Measurements from ENCODE around the gene BTG1.

DNA sequence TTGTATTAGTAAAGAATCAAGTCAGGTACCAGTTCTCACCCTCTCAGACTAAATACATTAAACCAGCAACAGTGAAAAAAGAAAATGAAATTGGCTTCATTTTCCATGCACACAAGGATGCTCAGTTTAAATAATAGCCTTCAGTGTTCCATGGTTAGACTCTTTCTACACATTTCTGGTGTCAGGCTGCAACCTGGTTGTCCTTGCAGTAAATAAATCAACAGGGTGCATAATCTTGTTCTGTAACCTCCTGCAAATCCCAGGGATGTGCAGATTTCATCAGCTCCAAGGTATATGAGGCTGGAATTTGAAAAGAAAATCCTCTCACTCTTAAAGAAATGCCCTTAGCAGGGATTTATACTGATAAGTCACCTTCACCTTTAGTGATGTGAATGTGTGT is 46.7 kb upstream of the BTG1 start:
- TF ChIP-seq, protein P1, sequence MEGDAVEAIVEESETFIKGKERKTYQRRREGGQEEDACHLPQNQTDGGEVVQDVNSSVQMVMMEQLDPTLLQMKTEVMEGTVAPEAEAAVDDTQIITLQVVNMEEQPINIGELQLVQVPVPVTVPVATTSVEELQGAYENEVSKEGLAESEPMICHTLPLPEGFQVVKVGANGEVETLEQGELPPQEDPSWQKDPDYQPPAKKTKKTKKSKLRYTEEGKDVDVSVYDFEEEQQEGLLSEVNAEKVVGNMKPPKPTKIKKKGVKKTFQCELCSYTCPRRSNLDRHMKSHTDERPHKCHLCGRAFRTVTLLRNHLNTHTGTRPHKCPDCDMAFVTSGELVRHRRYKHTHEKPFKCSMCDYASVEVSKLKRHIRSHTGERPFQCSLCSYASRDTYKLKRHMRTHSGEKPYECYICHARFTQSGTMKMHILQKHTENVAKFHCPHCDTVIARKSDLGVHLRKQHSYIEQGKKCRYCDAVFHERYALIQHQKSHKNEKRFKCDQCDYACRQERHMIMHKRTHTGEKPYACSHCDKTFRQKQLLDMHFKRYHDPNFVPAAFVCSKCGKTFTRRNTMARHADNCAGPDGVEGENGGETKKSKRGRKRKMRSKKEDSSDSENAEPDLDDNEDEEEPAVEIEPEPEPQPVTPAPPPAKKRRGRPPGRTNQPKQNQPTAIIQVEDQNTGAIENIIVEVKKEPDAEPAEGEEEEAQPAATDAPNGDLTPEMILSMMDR (IDR thresholded peaks at IDR 0.05; ENCODE audit: low read length) = no peak
- TF ChIP-seq EZH2phosphoT487 (IDR thresholded peaks at IDR 0.05; ENCODE audit: low read length) = no peak
- no peak for TF ChIP-seq EZH2 (optimal IDR thresholded peaks at IDR 0.05; ENCODE audit: low read depth, low read length)
